ENCODE results near the gene SMAD1. TPM values are rescaled to one million over a fixed set of nuclear protein-coding genes. Genes with fewer than 3 reads are reported as not detected.

Gene SMAD1
- total RNA-seq, 2 donors from 2014 or later, result 25.1 to 28.3 TPM

DNA sequence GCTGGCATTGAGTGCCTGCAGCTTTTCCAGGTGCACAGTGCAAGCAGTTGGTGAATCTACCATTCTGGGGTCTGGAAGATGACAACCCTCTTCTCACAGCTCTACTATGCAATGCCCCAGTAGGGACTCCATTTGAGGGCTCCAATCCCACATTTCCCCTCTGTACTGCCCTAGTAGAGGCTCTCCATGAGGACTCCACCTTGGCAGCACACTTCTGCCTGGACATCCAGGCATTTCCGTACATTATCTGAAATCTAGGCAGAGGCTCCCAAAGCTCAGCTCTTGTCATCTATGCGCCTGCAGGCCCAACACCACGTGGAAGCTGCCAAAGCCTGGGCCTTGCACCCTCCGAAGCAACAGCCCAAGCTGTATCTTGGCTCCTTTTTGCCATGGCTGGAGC, 8.4 kb upstream of the SMAD1 start:
- Mint-ChIP-seq H3K4me3 (no peak overlapping the region), H3K27me3 (ENCODE audit: insufficient read depth) (peaks cover 3% of the 10 kb centered on the region), H3K9me3 (peaks cover 35% of the 10 kb centered on the region), H3K36me3 (ENCODE audit: low read depth) (peaks cover 9% of the 10 kb centered on the region), H3K4me1 (no peaks in the 10 kb centered on the region), H3K27ac (no peak overlapping the region)
- Histone ChIP-seq H3K36me3 (ENCODE audit: control insufficient read depth, insufficient read depth, low read length) (no peaks in the 10 kb centered on the region), H3K9ac (ENCODE audit: extremely low read depth, low read length, poor library complexity, severe bottlenecking) (no peak overlapping the region), H3K4me3 (ENCODE audit: low read length) (peak overlapping the region; percentile 35), H3K4me1 (ENCODE audit: control insufficient read depth, insufficient read depth, low read length) (no peaks in the 10 kb centered on the region), H3K9me3 (ENCODE audit: control insufficient read depth, low read length) (peaks cover 20% of the 10 kb centered on the region), H3K27me3 (ENCODE audit: control insufficient read depth, insufficient read depth, low read length, poor library complexity, severe bottlenecking) (no peaks in the 10 kb centered on the region), H3K27ac (ENCODE audit: low read depth, low read length) (no peak overlapping the region)
- 70 to 78% methylated on average over 2 to 4 of the region's 4 CpGs for WGBS, 2 experiments (ENCODE audit: insufficient coverage in 1 of 2, insufficient read length in 1 of 2)
- TF ChIP-seq, protein P1, sequence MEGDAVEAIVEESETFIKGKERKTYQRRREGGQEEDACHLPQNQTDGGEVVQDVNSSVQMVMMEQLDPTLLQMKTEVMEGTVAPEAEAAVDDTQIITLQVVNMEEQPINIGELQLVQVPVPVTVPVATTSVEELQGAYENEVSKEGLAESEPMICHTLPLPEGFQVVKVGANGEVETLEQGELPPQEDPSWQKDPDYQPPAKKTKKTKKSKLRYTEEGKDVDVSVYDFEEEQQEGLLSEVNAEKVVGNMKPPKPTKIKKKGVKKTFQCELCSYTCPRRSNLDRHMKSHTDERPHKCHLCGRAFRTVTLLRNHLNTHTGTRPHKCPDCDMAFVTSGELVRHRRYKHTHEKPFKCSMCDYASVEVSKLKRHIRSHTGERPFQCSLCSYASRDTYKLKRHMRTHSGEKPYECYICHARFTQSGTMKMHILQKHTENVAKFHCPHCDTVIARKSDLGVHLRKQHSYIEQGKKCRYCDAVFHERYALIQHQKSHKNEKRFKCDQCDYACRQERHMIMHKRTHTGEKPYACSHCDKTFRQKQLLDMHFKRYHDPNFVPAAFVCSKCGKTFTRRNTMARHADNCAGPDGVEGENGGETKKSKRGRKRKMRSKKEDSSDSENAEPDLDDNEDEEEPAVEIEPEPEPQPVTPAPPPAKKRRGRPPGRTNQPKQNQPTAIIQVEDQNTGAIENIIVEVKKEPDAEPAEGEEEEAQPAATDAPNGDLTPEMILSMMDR (conservative IDR thresholded peaks at IDR 0.05), result no peak
- no peak for DNase-seq

DNA sequence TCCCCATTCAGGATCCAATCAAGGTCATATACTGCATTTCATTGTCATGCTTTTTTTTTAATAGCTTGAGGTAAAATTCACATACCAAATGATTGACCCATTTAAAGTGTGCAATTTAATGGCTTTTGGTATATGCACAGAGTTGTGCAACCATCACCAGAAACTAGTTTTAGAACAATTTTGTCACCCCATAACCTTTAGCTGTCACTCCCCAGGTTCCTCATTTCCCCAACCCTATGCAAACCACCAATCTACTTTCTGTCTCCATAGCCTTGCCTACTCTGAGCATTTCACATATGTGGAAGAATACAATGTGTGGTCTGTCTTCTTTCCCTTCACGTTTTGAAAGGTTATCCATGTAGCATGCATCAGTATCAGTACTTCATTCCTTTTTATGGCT, 1.4 kb upstream of the SMAD1 start:
- H3K27me3 ChIP-seq (ENCODE audit: control insufficient read depth, insufficient read depth, low read length, poor library complexity, severe bottlenecking), result no peaks in the 10 kb centered on the region
- H3K4me1 Mint-ChIP-seq, result peaks cover 7% of the 10 kb centered on the region
- 60 to 92% methylated on average over 1 of the region's 1 CpG for WGBS, 2 experiments (ENCODE audit: insufficient coverage in 1 of 2, insufficient read length in 1 of 2)
- H3K4me1 ChIP-seq (ENCODE audit: control insufficient read depth, insufficient read depth, low read length), result no peaks in the 10 kb centered on the region
- H3K9me3 Mint-ChIP-seq, result no peaks in the 10 kb centered on the region
- no peaks in the 10 kb centered on the region for H3K36me3 Mint-ChIP-seq (ENCODE audit: low read depth)
- H3K27ac Mint-ChIP-seq, result no peak overlapping the region
- no peak overlapping the region for H3K4me3 ChIP-seq (ENCODE audit: low read length)
- no peak overlapping the region for H3K4me3 Mint-ChIP-seq
- DNase-seq, result no peak
- no peaks in the 10 kb centered on the region for H3K36me3 ChIP-seq (ENCODE audit: control insufficient read depth, insufficient read depth, low read length)
- no peaks in the 10 kb centered on the region for H3K9me3 ChIP-seq (ENCODE audit: control insufficient read depth, low read length)
- no peak overlapping the region for H3K27ac ChIP-seq (ENCODE audit: low read depth, low read length)
- TF ChIP-seq, protein P1 (conservative IDR thresholded peaks at IDR 0.05), result no peak
- H3K9ac ChIP-seq (ENCODE audit: extremely low read depth, low read length, poor library complexity, severe bottlenecking), result no peak overlapping the region
- H3K27me3 Mint-ChIP-seq (ENCODE audit: insufficient read depth), result peaks cover 2% of the 10 kb centered on the region

DNA sequence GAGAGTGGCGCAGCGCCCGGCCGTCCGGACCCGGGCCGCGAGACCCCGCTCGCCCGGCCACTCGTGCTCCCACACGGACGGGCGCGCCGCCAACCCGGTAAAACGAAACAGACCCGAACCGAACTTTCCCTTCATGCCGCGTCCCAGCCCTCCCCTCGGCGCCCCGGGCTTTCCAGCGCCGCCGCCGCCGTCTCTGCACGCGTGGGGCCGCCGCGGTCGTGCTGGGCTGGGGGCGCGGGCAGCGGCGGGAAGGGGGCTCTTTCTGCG, 222 bp downstream of the SMAD1 start:
- Histone ChIP-seq H3K4me3 (ENCODE audit: low read length) (peak overlapping the region; percentile 88), H3K9ac (ENCODE audit: extremely low read depth, low read length, poor library complexity, severe bottlenecking) (peak overlapping the region; percentile 78), H3K27me3 (ENCODE audit: control insufficient read depth, insufficient read depth, low read length, poor library complexity, severe bottlenecking) (no peaks in the 10 kb centered on the region), H3K9me3 (ENCODE audit: control insufficient read depth, low read length) (no peaks in the 10 kb centered on the region), H3K36me3 (ENCODE audit: control insufficient read depth, insufficient read depth, low read length) (no peaks in the 10 kb centered on the region), H3K4me1 (ENCODE audit: control insufficient read depth, insufficient read depth, low read length) (no peaks in the 10 kb centered on the region), H3K27ac (ENCODE audit: low read depth, low read length) (peak overlapping the region; percentile 93)
- WGBS, 2 experiments (ENCODE audit: insufficient coverage in 1 of 2, insufficient read length in 1 of 2), result 0% methylated on average over 42 of the region's 42 CpGs; no CpG with 5 or more reads in 1 of the 2 experiments
- no peak overlapping the region for H3K4me3 Mint-ChIP-seq
- H3K4me1 Mint-ChIP-seq, result peaks cover 9% of the 10 kb centered on the region
- peaks cover 2% of the 10 kb centered on the region for H3K27me3 Mint-ChIP-seq (ENCODE audit: insufficient read depth)
- DNase-seq, result no peak
- no peaks in the 10 kb centered on the region for H3K9me3 Mint-ChIP-seq
- TF ChIP-seq, protein P1 (conservative IDR thresholded peaks at IDR 0.05), result no peak
- H3K27ac Mint-ChIP-seq, result no peak overlapping the region
- H3K36me3 Mint-ChIP-seq (ENCODE audit: low read depth), result no peaks in the 10 kb centered on the region
